Measurements from ENCODE around the gene PTPN18.

PTPN18 gene

DNA sequence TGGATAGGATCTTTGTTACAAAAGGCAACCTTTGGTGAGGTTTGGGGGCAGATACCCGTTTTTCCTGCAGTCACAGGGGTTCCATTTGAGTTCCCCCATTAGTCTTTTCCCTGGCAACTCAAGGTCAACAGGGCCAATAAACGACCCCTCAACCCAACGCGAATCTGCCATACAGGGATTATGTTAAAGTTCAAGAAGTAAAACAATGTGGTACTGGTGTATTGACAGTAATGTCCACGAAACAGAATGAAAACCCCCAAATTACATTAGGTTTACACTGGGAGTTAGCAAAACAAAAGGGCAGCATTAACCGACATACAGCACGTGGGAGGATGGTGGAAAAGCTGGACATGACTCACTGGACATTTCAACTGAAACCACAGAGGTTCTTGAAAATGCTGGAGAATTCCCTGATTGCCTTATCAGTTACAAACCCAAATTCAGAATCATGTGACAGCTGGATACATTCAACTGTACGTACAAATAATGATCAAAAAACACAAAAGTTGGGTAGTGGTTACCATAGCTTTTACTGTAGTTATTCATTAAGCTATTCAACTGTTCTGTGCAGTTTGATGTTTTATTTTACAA lies 18.0 kb upstream of the PTPN18 start:
- H3K4me3 Mint-ChIP-seq: peak overlapping the region; percentile 85 to 86 (median 86)
- H3K9me3 Mint-ChIP-seq: no peaks in the 10 kb centered on the region
- H3K27ac Mint-ChIP-seq: peak overlapping the region; percentile 7 to 89 (median 76)

GRCh38 chr2:130338793-130339345 lies 17.0 kb upstream of the PTPN18 start:
- peaks cover 17% of the 10 kb centered on the region for H3K36me3 Mint-ChIP-seq (ENCODE audit: low read depth)
- TF ChIP-seq CTCF (IDR thresholded peaks at IDR 0.05; ENCODE audit: unreplicated experiment in 3 of 3): no peak
- H3K4me3 Mint-ChIP-seq: peak overlapping the region in 2 of 3 experiments; percentile 60 to 62
- H3K27ac Mint-ChIP-seq: no peak overlapping the region
- H3K4me1 Mint-ChIP-seq: peaks cover 27% of the 10 kb centered on the region
- peaks cover 8% of the 10 kb centered on the region for H3K27me3 Mint-ChIP-seq (ENCODE audit: low read depth)
- no peaks in the 10 kb centered on the region for H3K9me3 Mint-ChIP-seq

More for the DNA sequence above, 18.0 kb upstream of the PTPN18 start:
- H3K27me3 Mint-ChIP-seq (ENCODE audit: low read depth): peaks cover 8% of the 10 kb centered on the region
- no peak for TF ChIP-seq CTCF (IDR thresholded peaks at IDR 0.05; ENCODE audit: unreplicated experiment in 3 of 3)
- peaks cover 17% of the 10 kb centered on the region for H3K36me3 Mint-ChIP-seq (ENCODE audit: low read depth)
- peaks cover 27% of the 10 kb centered on the region for H3K4me1 Mint-ChIP-seq

GRCh38 chr2:130339885-130340745 lies 15.7 kb upstream of the PTPN18 start:
- peaks cover 8% of the 10 kb centered on the region for H3K27me3 Mint-ChIP-seq (ENCODE audit: low read depth)
- H3K4me1 Mint-ChIP-seq: peaks cover 27% of the 10 kb centered on the region
- no peak for TF ChIP-seq CTCF (IDR thresholded peaks at IDR 0.05; ENCODE audit: unreplicated experiment in 3 of 3)
- peaks cover 22% of the 10 kb centered on the region for H3K36me3 Mint-ChIP-seq (ENCODE audit: low read depth)
- H3K4me3 Mint-ChIP-seq: peak overlapping the region; percentile 16 to 99 (median 62)
- H3K27ac Mint-ChIP-seq: peak overlapping the region in 1 of 3 experiments; percentile 38
- no peaks in the 10 kb centered on the region for H3K9me3 Mint-ChIP-seq

DNA sequence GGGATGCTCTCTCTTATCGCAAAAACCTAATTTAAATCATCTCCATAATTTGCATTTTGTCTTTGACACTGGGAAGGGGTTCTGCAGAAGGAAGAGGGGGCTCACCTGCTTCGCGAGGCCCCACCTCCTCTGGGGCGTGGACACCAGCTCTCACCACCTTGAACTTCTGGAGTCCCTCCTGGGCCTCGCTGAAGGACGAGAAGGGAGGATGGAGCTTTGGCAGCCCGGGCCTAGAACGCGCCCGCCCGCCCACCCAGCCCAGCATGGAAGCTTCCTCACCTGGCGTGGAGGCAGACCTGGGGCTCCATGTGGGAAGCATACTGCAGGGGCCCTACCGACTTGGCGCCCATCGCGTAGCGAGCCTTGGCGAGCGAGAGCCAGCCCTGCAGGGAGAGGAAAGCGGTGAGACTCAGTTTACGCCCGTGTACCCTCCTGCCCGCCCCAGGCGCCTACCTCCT lies 14.3 kb upstream of the PTPN18 start:
- Mint-ChIP-seq H3K36me3 (ENCODE audit: low read depth) (peaks cover 36% of the 10 kb centered on the region), H3K9me3 (no peaks in the 10 kb centered on the region), H3K4me3 (peak overlapping the region; percentile 97 to 100 (median 99)), H3K27me3 (ENCODE audit: low read depth) (peaks cover 8% of the 10 kb centered on the region), H3K4me1 (peaks cover 27% of the 10 kb centered on the region), H3K27ac (peak overlapping the region; percentile 97 to 99 (median 99))
- no peak for TF ChIP-seq CTCF (IDR thresholded peaks at IDR 0.05; ENCODE audit: unreplicated experiment in 3 of 3)

GRCh38 chr2:130342020-130342532 lies 13.8 kb upstream of the PTPN18 start:
- peaks cover 23% of the 10 kb centered on the region for H3K4me1 Mint-ChIP-seq
- TF ChIP-seq CTCF (IDR thresholded peaks at IDR 0.05; ENCODE audit: unreplicated experiment in 3 of 3): no peak
- peaks cover 41% of the 10 kb centered on the region for H3K36me3 Mint-ChIP-seq (ENCODE audit: low read depth)
- peak overlapping the region; percentile 97 to 99 (median 99) for H3K27ac Mint-ChIP-seq
- H3K9me3 Mint-ChIP-seq: no peaks in the 10 kb centered on the region
- peaks cover 4% of the 10 kb centered on the region for H3K27me3 Mint-ChIP-seq (ENCODE audit: low read depth)
- H3K4me3 Mint-ChIP-seq: peak overlapping the region; percentile 97 to 100 (median 99)

Data from nephron (organoid).